Measurements from ENCODE around the gene KRT14. TPM values are rescaled to one million over a fixed set of nuclear protein-coding genes. Genes with fewer than 3 reads are reported as not detected.
A peak's percentile ranks its signal among the peaks of the same experiment; 100 is the strongest.

The KRT14 gene
- polyA plus RNA-seq (2013), result not detected

DNA sequence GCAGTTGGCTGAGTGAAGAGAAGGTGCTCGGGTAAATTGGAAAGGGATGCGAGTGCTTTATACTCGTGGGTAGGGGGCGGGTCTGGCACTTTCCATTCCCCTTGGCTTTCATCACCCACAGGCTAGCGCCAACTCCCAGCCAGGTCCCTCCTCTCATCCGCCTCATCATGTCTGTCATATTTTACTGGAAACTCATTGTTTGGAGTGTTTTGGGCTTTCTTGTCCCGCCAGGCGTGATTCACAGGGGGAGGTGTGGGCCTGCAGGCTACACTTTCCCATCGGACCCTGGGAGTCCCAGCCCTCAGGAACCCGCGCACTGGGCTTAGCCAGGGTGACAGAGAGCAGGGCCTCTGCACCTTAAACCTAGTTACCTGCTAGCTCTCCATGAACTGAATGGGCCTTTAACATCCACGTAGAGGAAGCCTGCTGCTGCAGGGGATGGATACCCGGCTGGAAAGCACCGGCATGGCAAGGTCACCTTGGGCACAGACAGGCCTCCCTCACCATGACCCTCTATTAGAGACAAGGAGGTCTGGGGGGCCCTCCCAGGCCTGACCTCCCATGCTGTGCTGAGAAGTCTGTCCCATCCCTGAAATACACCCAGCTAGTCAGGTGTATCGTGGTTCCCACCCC is at the start of gene KRT14:
Gene KRT14 (minus strand): TSS at position 33 of the 633 bp plus-strand sequence. CDS start 61 bp downstream, outside the sequence.
- no peak for DNase-seq
- ChIA-PET POLR2A (no interaction called here), CTCF (no interaction called here)
- Histone ChIP-seq H3K27ac (ENCODE audit: insufficient read depth in 1 of 2, low read depth in 1 of 2, low read length in 2 of 2, poor library complexity in 1 of 2, severe bottlenecking in 2 of 2) (no peak within 1 kb of the TSS), H3K4me1 (ENCODE audit: control extremely low read depth in 1 of 4, control insufficient read depth in 4 of 4, insufficient read depth in 4 of 4, low read length in 3 of 4) (no peaks in the 10 kb centered on the region), H3K9me3 (ENCODE audit: control extremely low read depth in 1 of 5, control insufficient read depth in 4 of 5, insufficient read depth in 2 of 5, low read depth in 1 of 5, low read length in 4 of 5) (no peaks in the 10 kb centered on the region), H3K36me3 (ENCODE audit: control insufficient read depth in 4 of 4, insufficient read depth in 4 of 4, low read length in 3 of 4) (no peaks in the 10 kb centered on the region), H3K4me3 (ENCODE audit: control insufficient read depth in 1 of 7, extremely low read depth in 1 of 7, insufficient read depth in 4 of 7, low read depth in 2 of 7, low read length in 6 of 7) (no peak within 1 kb of the TSS), H3K27me3 (replicated peaks in 2 of 5; ENCODE audit: control insufficient read depth in 4 of 5, insufficient read depth in 5 of 5, low read length in 4 of 5) (no peaks in the 10 kb centered on the region)
- WGBS (ENCODE audit: insufficient coverage), result 88% methylated on average over 12 of the region's 15 CpGs

DNA sequence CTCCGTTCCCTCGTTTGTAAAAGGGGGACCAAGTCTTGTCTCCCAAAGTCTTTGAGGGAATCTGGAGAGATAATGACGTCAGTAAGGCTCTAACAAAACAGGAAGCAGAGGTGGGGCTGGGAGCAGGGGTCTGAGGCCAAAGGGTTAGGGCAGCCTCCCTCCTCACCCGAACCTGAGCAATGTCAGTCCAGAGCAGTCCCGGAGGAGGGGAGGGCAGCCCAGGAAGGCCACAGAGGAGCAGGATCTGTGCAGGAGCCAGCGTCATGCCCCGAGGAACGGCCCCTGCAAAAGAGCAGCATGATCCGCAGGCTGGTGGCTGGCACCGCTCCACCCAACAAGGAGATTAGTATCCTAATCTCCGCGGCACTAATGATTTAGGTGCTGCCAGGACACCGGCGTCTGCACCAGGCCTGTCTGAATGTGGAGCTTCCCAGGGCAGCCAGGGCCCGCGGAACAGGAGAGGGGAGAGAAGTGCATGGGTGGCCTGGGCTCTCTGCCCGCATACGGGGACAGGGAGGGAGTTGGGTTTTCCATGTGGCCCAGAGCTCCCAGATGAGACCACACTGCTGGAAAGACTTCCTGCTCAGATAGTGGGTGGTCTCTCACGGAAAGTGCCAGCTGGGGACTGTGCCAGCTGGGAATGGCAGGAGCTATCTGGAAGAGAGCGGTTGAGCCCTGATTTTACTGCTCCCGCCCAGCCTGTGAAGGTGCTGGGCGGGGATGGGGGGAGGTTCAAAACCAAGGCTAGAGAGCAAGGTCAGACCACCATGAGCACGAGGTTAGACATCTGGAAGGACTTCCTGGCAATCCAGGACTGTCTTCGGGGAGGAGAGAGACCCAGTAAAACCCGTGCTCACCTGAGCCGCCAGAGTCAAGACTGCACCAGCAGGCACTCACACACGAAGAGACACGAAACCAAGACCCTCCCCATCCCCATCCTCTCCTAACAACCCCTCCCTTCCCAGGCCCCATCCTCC is 48.7 kb upstream of the KRT14 start:
- Histone ChIP-seq H3K27me3 (replicated peaks in 2 of 5; ENCODE audit: control insufficient read depth in 4 of 5, insufficient read depth in 5 of 5, low read length in 4 of 5) (no peaks in the 10 kb centered on the region), H3K4me1 (ENCODE audit: control extremely low read depth in 1 of 4, control insufficient read depth in 4 of 4, insufficient read depth in 4 of 4, low read length in 3 of 4) (peaks cover 0 to 5% (median under 1%) of the 10 kb centered on the region in 4 experiments), H3K4me3 (ENCODE audit: control insufficient read depth in 1 of 7, extremely low read depth in 1 of 7, insufficient read depth in 4 of 7, low read depth in 2 of 7, low read length in 6 of 7) (no peak overlapping the region), H3K9me3 (ENCODE audit: control extremely low read depth in 1 of 5, control insufficient read depth in 4 of 5, insufficient read depth in 2 of 5, low read depth in 1 of 5, low read length in 4 of 5) (no peaks in the 10 kb centered on the region), H3K27ac (ENCODE audit: insufficient read depth in 1 of 2, low read depth in 1 of 2, low read length in 2 of 2, poor library complexity in 1 of 2, severe bottlenecking in 2 of 2) (no peak overlapping the region), H3K36me3 (ENCODE audit: control insufficient read depth in 4 of 4, insufficient read depth in 4 of 4, low read length in 3 of 4) (no peaks in the 10 kb centered on the region)
- ChIA-PET CTCF (interaction anchor here (1.6 to 1.7 kb wide), 2 partner anchors 13 to 87 kb away, joined by 6 to 7 read pairs; no protein-coding TSS in a partner anchor), POLR2A (no interaction called here)
- DNase-seq, result no peak
- WGBS (ENCODE audit: insufficient coverage), result 82% methylated on average over 25 of the region's 28 CpGs

DNA sequence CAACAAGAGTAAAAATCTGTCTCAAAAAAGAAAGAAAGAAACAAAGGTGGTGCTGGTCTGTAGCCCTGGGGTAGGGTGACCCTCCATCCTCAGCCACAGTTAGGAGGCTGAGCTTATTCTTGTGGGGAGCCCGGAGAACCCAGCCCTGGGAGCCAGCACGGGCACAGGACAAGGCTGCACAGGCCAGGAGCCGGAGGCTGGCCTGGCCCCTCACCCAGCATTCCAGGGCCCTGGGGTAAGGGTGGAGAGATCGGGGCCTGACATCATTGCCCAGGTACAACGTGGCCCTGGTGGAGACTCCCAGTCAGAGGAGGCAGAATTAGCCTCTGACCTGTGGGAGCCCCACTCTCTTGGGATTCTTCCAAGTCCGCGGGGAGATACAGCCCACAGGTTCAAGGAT is 47.9 kb upstream of the KRT14 start:
- Histone ChIP-seq H3K27me3 (replicated peaks in 2 of 5; ENCODE audit: control insufficient read depth in 4 of 5, insufficient read depth in 5 of 5, low read length in 4 of 5) (no peaks in the 10 kb centered on the region), H3K27ac (ENCODE audit: insufficient read depth in 1 of 2, low read depth in 1 of 2, low read length in 2 of 2, poor library complexity in 1 of 2, severe bottlenecking in 2 of 2) (no peak overlapping the region)
- POLR2A ChIA-PET, result no interaction called here

DNA sequence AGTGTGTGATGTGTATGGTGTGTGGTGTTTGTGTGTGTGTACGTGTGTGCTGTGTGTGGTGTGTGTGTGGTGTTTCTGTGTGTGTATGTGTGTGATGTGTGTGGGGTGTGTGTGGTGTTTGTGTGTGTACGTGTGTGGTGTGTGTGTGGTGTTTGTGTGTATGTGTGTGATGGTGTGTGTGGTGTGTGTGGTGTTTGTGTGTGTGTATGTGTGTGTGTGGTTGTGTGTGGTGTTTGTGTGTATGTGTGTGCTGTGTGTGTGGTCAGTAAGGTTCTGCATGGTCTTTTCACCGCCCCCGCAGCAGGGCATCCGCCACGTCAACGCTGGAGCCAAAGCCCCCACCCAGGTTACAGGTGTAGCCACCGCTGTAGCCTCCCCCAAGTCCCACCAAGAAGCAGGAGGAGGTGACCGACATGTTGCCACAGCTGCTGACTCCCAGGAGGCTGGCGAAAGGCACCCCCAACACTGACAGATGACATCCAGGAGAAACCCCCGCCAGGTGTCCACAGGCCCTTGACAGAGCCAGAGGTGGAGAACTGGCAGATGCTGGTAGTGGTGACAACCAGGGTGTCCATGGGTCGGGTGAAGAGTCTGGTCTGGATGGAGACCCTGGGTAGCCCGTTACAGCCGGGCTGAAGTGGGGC is 47.0 kb upstream of the KRT14 start:
- peaks cover 0 to 5% (median under 1%) of the 10 kb centered on the region in 4 experiments for H3K4me1 ChIP-seq (ENCODE audit: control extremely low read depth in 1 of 4, control insufficient read depth in 4 of 4, insufficient read depth in 4 of 4, low read length in 3 of 4)
- peak; percentile 25 to 69 (median 41) for DNase-seq
- 97% methylated on average over 12 of the region's 14 CpGs for WGBS (ENCODE audit: insufficient coverage)
- no peaks in the 10 kb centered on the region for H3K9me3 ChIP-seq (ENCODE audit: control extremely low read depth in 1 of 5, control insufficient read depth in 4 of 5, insufficient read depth in 2 of 5, low read depth in 1 of 5, low read length in 4 of 5)
- H3K36me3 ChIP-seq (ENCODE audit: control insufficient read depth in 4 of 4, insufficient read depth in 4 of 4, low read length in 3 of 4), result no peaks in the 10 kb centered on the region
- POLR2A ChIA-PET, result no interaction called here
- CTCF ChIA-PET, result no interaction called here
- H3K4me3 ChIP-seq (ENCODE audit: control insufficient read depth in 1 of 7, extremely low read depth in 1 of 7, insufficient read depth in 4 of 7, low read depth in 2 of 7, low read length in 6 of 7), result no peak overlapping the region
- no peaks in the 10 kb centered on the region for H3K27me3 ChIP-seq (replicated peaks in 2 of 5; ENCODE audit: control insufficient read depth in 4 of 5, insufficient read depth in 5 of 5, low read length in 4 of 5)
- H3K27ac ChIP-seq (ENCODE audit: insufficient read depth in 1 of 2, low read depth in 1 of 2, low read length in 2 of 2, poor library complexity in 1 of 2, severe bottlenecking in 2 of 2), result no peak overlapping the region

More for the DNA sequence above, 47.9 kb upstream of the KRT14 start:
- Histone ChIP-seq H3K36me3 (ENCODE audit: control insufficient read depth in 4 of 4, insufficient read depth in 4 of 4, low read length in 3 of 4) (no peaks in the 10 kb centered on the region), H3K4me3 (ENCODE audit: control insufficient read depth in 1 of 7, extremely low read depth in 1 of 7, insufficient read depth in 4 of 7, low read depth in 2 of 7, low read length in 6 of 7) (no peak overlapping the region), H3K4me1 (ENCODE audit: control extremely low read depth in 1 of 4, control insufficient read depth in 4 of 4, insufficient read depth in 4 of 4, low read length in 3 of 4) (peaks cover 0 to 5% (median under 1%) of the 10 kb centered on the region in 4 experiments), H3K9me3 (ENCODE audit: control extremely low read depth in 1 of 5, control insufficient read depth in 4 of 5, insufficient read depth in 2 of 5, low read depth in 1 of 5, low read length in 4 of 5) (no peaks in the 10 kb centered on the region)
- DNase-seq, result no peak
- CTCF ChIA-PET, result interaction anchor here (1.6 to 1.7 kb wide), 2 partner anchors 14 to 86 kb away, joined by 6 to 7 read pairs; no protein-coding TSS in a partner anchor
- WGBS (ENCODE audit: insufficient coverage), result 94% methylated on average over 7 of the region's 7 CpGs

DNA sequence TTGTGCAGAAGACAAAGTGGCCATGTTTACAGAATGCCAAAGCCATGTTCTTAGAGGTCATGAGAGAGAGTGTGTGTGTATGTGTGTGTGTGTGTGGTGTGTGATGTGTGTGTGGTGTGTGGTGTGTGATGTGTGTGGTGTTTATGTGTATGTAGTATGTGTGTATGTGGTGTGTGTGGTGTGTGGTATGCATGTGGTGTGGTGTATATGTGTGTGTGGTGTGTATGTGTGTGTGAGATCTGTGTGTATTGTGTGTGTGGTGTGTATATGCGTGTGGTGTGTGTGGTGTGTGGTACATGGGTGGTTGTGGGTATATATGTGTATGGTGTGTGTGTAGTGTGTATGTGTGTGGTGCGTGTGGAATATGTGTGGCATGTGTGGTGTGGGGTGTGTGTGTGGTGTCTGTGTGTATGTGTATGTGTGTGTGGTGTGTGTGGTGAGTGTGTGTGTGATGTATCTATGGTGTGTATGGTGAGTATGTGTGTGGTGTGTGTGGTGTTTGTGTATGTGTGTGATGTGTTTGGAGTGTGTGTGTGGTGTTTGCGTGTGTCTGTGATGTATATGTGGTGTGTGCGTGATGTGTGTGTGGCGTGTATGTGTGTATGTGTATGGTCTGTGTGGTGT is 45.9 kb upstream of the KRT14 start:
- no peaks in the 10 kb centered on the region for H3K36me3 ChIP-seq (ENCODE audit: control insufficient read depth in 4 of 4, insufficient read depth in 4 of 4, low read length in 3 of 4)
- no peak overlapping the region for H3K4me3 ChIP-seq (ENCODE audit: control insufficient read depth in 1 of 7, extremely low read depth in 1 of 7, insufficient read depth in 4 of 7, low read depth in 2 of 7, low read length in 6 of 7)
- H3K27ac ChIP-seq (ENCODE audit: insufficient read depth in 1 of 2, low read depth in 1 of 2, low read length in 2 of 2, poor library complexity in 1 of 2, severe bottlenecking in 2 of 2), result no peak overlapping the region
- ChIA-PET POLR2A (no interaction called here), CTCF (no interaction called here)
- peak in 1 of 3 donors; percentile 45 for DNase-seq
- peaks cover 0 to 5% (median under 1%) of the 10 kb centered on the region in 4 experiments for H3K4me1 ChIP-seq (ENCODE audit: control extremely low read depth in 1 of 4, control insufficient read depth in 4 of 4, insufficient read depth in 4 of 4, low read length in 3 of 4)
- no peaks in the 10 kb centered on the region for H3K27me3 ChIP-seq (replicated peaks in 2 of 5; ENCODE audit: control insufficient read depth in 4 of 5, insufficient read depth in 5 of 5, low read length in 4 of 5)
- H3K9me3 ChIP-seq (ENCODE audit: control extremely low read depth in 1 of 5, control insufficient read depth in 4 of 5, insufficient read depth in 2 of 5, low read depth in 1 of 5, low read length in 4 of 5), result no peaks in the 10 kb centered on the region
- WGBS (ENCODE audit: insufficient coverage), result 70% methylated on average over 4 of the region's 5 CpGs

DNA sequence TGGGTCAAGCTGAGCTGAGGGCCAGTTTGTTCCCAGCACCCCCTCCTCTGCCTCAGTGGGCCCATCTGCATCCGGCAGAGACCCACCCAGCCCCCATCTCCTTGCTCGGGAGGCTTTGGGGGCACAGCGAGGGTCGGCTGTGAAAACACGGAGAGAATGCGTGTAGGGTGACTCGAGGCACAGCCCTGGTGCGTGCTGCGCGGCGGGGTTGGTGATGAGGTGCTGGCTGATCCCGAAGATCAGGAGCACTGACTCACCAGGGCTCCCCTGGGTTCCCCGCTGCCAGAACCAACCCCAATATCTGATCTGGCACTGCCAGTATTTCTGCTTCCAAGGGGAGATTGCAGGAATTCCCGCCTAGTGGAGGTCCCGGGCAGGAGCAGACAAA is 45.2 kb upstream of the KRT14 start:
- H3K4me3 ChIP-seq (ENCODE audit: control insufficient read depth in 1 of 7, extremely low read depth in 1 of 7, insufficient read depth in 4 of 7, low read depth in 2 of 7, low read length in 6 of 7), result no peak overlapping the region
- no peak for DNase-seq
- ChIA-PET CTCF (no interaction called here), POLR2A (no interaction called here)
- H3K27me3 ChIP-seq (replicated peaks in 2 of 5; ENCODE audit: control insufficient read depth in 4 of 5, insufficient read depth in 5 of 5, low read length in 4 of 5), result no peaks in the 10 kb centered on the region
- WGBS (ENCODE audit: insufficient coverage), result 96% methylated on average over 10 of the region's 15 CpGs
- H3K27ac ChIP-seq (ENCODE audit: insufficient read depth in 1 of 2, low read depth in 1 of 2, low read length in 2 of 2, poor library complexity in 1 of 2, severe bottlenecking in 2 of 2), result no peak overlapping the region
- peaks cover 0 to 5% (median under 1%) of the 10 kb centered on the region in 4 experiments for H3K4me1 ChIP-seq (ENCODE audit: control extremely low read depth in 1 of 4, control insufficient read depth in 4 of 4, insufficient read depth in 4 of 4, low read length in 3 of 4)
- H3K9me3 ChIP-seq (ENCODE audit: control extremely low read depth in 1 of 5, control insufficient read depth in 4 of 5, insufficient read depth in 2 of 5, low read depth in 1 of 5, low read length in 4 of 5), result no peaks in the 10 kb centered on the region
- H3K36me3 ChIP-seq (ENCODE audit: control insufficient read depth in 4 of 4, insufficient read depth in 4 of 4, low read length in 3 of 4), result no peaks in the 10 kb centered on the region
